ENCODE results near the gene CCDC85B.

The CCDC85B gene

DNA sequence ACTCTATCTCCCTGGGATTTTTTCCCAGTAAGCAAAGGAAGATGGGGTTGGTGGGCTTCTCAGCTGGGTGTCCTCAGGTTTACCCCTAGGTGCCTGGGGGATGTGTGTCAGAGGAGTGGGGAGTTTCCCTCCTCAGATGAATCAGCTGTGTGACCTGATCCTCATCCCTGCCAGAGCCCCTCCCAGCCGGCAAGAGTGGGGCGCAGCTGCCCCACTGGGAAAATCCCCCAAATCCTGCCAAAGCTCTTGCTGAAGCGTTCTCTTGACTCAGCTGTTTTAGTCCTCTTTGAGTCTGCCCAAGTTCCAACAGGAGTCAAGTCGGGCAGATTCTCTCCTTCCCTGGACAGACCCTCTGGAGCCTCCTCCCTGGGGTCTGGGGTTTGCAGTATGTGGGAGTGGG, 22.4 kb downstream of the CCDC85B start:
- DNase-seq: no peak

DNA sequence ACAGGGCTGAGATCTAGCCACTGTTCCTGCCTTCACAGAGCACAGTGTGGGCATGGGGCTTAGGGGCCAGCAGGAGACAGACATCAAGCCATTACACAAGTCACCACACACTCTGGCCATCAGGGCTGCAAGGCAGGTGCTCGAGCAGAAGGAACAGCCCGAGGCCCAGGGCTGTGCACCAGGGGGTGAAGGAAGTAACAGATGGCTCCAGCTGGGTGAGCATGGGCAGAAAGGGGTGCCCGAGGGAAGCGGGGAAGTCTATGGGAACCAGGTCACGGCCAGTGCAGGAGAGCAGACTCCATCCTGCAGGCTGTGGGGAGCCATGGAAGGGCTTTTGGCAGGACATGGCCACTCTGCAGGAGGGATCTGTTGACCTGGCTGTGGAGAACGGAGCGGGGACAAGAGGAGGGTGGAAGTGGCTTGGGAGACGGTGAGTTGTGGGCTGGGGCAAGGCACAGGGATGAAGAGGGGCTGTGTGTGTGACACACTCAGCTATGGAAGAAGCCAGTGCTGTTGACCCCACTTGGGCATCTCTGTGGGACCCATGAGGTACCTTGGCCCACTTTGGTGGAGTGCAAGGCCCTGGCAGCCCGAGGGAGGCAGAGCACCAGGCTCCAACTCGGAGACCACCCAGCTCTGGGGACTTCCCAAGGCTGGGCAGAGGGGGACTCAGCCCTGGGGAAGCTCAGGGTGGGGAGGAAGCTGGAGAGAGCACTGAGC, 24.8 kb downstream of the CCDC85B start:
- DNase-seq: peak; percentile 55

- no peak for DNase-seq
Observed at GRCh38 chr11:65915821-65916251, 25.4 kb downstream of the CCDC85B start.

GRCh38 chr11:65916391-65916790, 25.9 kb downstream of the CCDC85B start:
- DNase-seq: no peak

GRCh38 chr11:65917077-65917433, 26.6 kb downstream of the CCDC85B start:
- DNase-seq: no peak

GRCh38 chr11:65917434-65918210, 27.1 kb downstream of the CCDC85B start:
- DNase-seq: no peak

DNA sequence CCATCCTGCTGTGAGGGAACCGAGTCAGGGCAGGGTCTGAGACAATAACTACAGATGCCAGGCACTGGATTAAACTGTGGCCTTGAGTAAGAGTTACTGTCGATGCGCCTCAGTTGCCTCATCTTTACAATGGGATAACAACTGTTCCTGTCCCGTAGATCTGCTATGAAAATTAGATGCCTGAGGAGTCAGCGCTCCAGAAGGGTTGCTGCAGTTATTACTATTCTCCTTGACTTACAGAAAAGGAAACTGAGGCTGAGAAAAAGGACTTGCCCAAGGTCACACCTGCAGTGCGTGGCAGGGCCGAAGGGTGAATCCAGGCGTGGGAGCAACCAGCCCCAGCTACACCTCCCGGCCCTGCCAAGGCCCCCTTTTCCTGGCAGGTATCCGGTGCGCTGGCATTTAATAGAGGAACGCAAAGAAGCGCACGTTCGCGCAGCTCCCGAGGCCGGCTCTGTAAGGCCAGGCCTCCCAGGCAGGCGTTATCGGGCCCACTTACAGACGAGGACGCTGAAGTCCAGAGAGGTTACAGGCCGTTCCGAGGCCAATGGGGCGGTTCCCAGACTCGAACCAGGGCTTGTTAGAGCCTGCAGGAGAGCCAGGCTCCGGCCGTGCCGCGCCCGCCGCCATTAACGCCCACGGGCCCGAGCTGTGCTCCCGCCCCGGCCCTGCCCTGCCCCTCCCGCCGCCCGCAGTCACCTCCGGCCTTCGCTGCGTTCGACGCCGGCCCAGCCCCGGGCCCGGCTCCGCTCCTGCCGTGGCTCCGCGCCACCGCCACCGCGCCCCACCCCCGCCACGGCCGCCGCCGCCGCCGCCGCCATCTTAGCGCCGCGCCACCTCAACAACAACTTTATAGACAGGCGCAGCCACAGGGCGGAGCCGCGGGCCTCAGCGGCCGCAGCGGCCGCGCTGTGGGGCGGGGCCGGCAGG, 28.0 kb downstream of the CCDC85B start, which contains the start of gene C11orf68:
Gene C11orf68 (minus strand): TSS at position 852 of the 930 bp plus-strand sequence. CDS start 31 bp downstream, at position 821.
- peak; percentile 56 for DNase-seq

GRCh38 chr11:65919141-65919572, 28.7 kb downstream of the CCDC85B start, which contains the start of gene DRAP1:
Gene DRAP1 (plus strand): TSS chr11:65919426. CDS start chr11:65919502, 76 bp downstream.
- peak; percentile 97 for DNase-seq

- peak; percentile 52 for DNase-seq
Observed at GRCh38 chr11:65919573-65920371, 29.3 kb downstream of the CCDC85B start.

GRCh38 chr11:65920372-65920802, 29.9 kb downstream of the CCDC85B start:
- DNase-seq: no peak

DNA sequence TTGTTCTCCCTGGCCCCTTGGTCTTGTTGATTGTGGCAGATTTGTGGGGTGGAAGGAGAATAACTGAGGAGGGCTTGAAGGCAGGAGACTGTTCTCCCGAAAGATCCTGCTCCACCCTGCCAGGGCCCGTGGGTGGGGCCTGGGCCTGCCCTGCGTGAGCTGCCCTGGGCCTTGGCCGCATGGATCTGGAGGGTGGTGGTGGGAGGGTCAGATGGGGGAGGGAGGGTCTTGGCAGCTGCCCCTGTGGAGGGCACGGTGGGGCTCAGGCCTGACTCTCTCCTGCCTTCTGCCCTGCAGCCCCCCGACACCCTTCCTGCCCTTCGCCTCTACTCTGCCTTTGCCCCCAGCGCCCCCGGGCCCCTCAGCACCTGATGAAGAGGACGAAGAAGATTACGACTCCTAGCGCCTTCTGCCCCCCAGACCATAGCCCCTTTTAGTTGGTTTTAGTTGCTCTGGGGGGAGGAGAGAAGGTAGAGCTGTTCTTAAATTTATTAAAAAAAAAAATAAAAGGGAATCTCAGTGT, 30.6 kb downstream of the CCDC85B start:
- no peak for DNase-seq

DNA sequence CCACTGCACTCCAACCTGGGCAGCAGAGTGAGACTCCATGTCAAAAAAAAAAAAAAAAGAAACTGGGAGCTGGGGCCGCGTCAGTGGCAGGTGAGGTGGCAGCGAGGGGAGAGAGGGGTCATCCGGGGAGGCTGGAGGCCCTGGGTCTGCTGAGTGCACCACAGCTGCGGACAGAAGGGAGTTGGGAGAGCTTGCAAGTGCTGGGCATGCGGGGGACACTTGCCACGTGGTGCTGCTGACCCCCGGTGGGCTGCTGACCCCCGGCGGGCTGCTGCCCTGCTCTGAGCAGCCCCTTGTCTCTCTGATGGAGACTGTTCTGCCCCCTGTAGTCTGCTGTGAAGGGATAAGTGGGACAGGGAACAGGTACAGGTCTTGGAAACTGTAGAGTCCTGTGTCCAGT, 31.4 kb downstream of the CCDC85B start:
- no peak for DNase-seq

GRCh38 chr11:65922565-65922964, 32.1 kb downstream of the CCDC85B start:
- DNase-seq: no peak

DNA sequence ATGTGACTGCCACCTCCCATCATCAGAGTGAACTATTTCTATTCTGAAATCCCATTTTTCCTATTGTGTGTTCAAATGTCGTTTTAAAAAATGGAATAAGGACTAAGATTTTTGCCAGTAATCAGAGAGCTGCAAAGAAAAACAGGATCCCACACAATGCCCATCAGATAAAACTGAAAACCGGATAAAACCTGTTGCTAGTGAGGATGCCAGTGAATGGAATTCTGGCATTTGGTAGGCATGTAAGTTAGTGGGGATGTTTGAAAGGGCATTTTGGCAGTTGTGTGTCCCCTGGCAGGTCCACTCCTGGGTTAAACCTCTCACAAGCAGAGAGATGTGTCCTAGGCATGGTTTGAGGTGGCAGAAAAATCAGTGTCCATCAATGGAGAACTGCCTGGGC, 34.9 kb downstream of the CCDC85B start:
- no peak for DNase-seq

- no peak for DNase-seq
Observed at GRCh38 chr11:65927904-65928397, 37.5 kb downstream of the CCDC85B start.

GRCh38 chr11:65928667-65929066, 38.2 kb downstream of the CCDC85B start:
- no peak for DNase-seq

DNA sequence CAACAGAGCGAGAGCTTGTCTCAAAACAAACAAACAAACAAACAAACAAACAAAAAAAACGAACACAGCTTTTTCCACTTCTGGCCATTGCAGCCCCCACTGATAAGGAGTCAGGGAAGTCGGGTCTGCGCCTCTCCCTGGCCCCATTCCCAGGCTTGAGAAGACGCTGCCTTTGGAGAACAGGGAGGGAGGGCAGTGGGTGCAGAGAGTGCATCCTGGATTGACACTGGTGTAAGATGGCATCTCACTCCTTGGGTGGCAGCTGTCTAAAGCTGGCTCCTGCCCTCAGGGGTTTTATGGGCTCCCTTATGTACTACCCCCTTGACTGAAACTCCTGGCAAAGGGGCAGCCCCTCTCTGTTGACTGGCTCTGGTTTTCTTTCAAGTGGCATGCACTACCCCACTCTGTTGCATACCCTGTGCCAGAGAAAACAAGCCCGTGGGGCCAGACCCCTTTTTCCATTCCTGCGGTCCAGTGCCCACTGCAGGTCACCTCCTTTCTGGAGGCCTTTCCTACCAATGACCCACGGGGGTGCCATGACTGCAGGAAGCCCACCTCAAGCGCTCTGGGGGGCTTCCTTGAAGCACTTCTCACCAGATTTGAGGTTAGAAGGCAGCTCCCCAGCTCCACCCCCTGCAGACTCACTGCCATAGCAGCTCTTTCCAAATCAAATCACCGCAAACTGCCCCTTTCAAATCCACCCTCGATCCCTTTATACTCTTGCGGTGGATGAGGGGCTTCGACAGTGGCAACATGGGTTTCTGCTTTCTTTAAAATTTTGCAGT, 41.5 kb downstream of the CCDC85B start:
- DNase-seq: no peak

- DNase-seq: peak; percentile 28
Observed at GRCh38 chr11:65932558-65932919, 42.1 kb downstream of the CCDC85B start.

DNA sequence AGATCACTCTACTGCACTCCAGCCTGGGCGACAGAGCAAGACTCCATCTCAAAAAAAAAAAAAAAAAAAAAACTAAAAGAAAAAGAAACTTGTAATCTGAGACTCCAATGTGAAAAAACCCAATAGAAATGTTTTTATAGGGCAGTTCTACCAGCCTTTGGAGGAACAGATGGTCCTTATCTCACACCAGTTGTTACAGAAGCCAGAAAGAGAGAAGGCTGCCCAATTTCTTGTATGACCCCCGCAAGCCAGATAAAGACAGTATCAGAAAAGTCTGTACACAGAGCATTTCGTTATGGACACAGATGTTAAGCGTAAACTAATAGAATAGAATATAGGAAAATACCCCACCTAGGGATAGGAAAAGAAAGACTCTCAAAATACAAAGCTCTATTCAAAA, 43.5 kb downstream of the CCDC85B start:
- no peak for DNase-seq

- no peak for DNase-seq
Observed at GRCh38 chr11:65937766-65938165, 47.3 kb downstream of the CCDC85B start.

Data from retina (tissue), 1 donor.